WTC11 (cell line): ENCODE data around the gene EFS. TPM values are rescaled to one million over a fixed set of nuclear protein-coding genes. Genes with fewer than 3 reads are reported as not detected.

Experiments
- ATAC-seq: fragments of 200-7000 bp; cut with Tn5 transposase; 2 replicates; pipeline ENCODE4 v1.10.0; 2021; ENCODE audit warnings: mild to moderate bottlenecking, moderate library complexity
- CTCF ChIA-PET: fragments of 300-600 bp; sonication (Branson Sonifier 250); formaldehyde crosslinking; loops from one replicate; lab custom pipeline; 2021; ENCODE audit warnings: antibody characterized with exemption; lab: Charles Lee
- POLR2A ChIA-PET: fragments of 350-600 bp; sonication (Branson Sonifier 250); formaldehyde crosslinking; loops from one replicate; lab custom pipeline; 2021; ENCODE audit warnings: antibody characterized with exemption; lab: Charles Lee
- DNase-seq: peaks from one replicate; pipeline ENCODE4 v3.0.0; 2021; ENCODE audit warnings: low spot score
- H3K27ac Mint-ChIP-seq: 2 replicates; pipeline ENCODE4 v1.8.0; 2021; ENCODE audit warnings: mixed read lengths
- H3K27me3 Mint-ChIP-seq: 2 replicates; pipeline ENCODE4 v1.8.0; 2021; ENCODE audit warnings: low read depth, mild to moderate bottlenecking, moderate library complexity, mixed read lengths
- H3K36me3 Mint-ChIP-seq: 2 replicates; pipeline ENCODE4 v1.8.0; 2021; ENCODE audit warnings: mixed read lengths
- H3K4me1 Mint-ChIP-seq: 2 replicates; pipeline ENCODE4 v1.8.0; 2022; ENCODE audit warnings: mixed read lengths
- H3K4me3 Mint-ChIP-seq: 2 replicates; pipeline ENCODE4 v1.8.0; 2021; ENCODE audit warnings: mild to moderate bottlenecking, moderate library complexity, mixed read lengths
- H3K9me3 Mint-ChIP-seq: 2 replicates; pipeline ENCODE4 v1.8.0; 2021; ENCODE audit warnings: mixed read lengths
- AFF4 ChIP-seq: sonication (generic); formaldehyde crosslinking; IDR thresholded peaks from 2 replicates; pipeline ENCODE4 v1.8.1; 2023; ENCODE audit warnings: mild to moderate bottlenecking, missing genetic modification reagents, borderline replicate concordance
- GRHL2 ChIP-seq: fragments of 250-450 bp; sonication (Bioruptor Pico); IDR thresholded peaks from 2 replicates; pipeline ENCODE4 v1.8.0; 2022; ENCODE audit warnings: mild to moderate bottlenecking, moderate library complexity; ENCODE audit not compliant: insufficient replicate concordance, severe bottlenecking
- MXD4 ChIP-seq: fragments of 250-450 bp; sonication (Bioruptor Pico); IDR thresholded peaks from 2 replicates; pipeline ENCODE4 v1.8.0; 2021; ENCODE audit warnings: mild to moderate bottlenecking, moderate library complexity, borderline replicate concordance
- MYBL2 ChIP-seq: sonication (generic); formaldehyde crosslinking; IDR thresholded peaks from 2 replicates; pipeline ENCODE4 v1.8.1; 2023; ENCODE audit warnings: mild to moderate bottlenecking, moderate library complexity, missing genetic modification reagents
- NFATC4 ChIP-seq: fragments of 250-450 bp; sonication (Bioruptor Pico); IDR thresholded peaks from 2 replicates; pipeline ENCODE4 v1.9.0; 2021; ENCODE audit warnings: mild to moderate bottlenecking
- PRRX2 ChIP-seq: fragments of 250-450 bp; sonication (Bioruptor Pico); IDR thresholded peaks from 2 replicates; pipeline ENCODE4 v1.8.0; 2021; ENCODE audit warnings: mild to moderate bottlenecking
- STAT6 ChIP-seq: sonication (generic); formaldehyde crosslinking; conservative IDR thresholded peaks from 2 replicates; pipeline ENCODE4 v1.8.1; 2023; ENCODE audit warnings: mild to moderate bottlenecking, low read depth, missing genetic modification reagents, moderate library complexity
- USF1 ChIP-seq: sonication (generic); formaldehyde crosslinking; IDR thresholded peaks from 2 replicates; pipeline ENCODE4 v1.8.0; 2022; ENCODE audit warnings: mild to moderate bottlenecking, missing genetic modification reagents
- ZBTB21 ChIP-seq: sonication (generic); formaldehyde crosslinking; IDR thresholded peaks from 2 replicates; pipeline ENCODE4 v1.8.1; 2023; ENCODE audit warnings: mild to moderate bottlenecking, missing genetic modification reagents, borderline replicate concordance
- ZNF263 ChIP-seq: sonication (generic); formaldehyde crosslinking; IDR thresholded peaks from 2 replicates; pipeline ENCODE4 v1.8.1; 2022; ENCODE audit warnings: low read depth, mild to moderate bottlenecking, moderate library complexity, missing genetic modification reagents
- ZNF317 ChIP-seq: sonication (generic); formaldehyde crosslinking; IDR thresholded peaks from 2 replicates; pipeline ENCODE4 v1.8.1; 2023; ENCODE audit warnings: low read depth, mild to moderate bottlenecking, moderate library complexity, missing genetic modification reagents, borderline replicate concordance
- ZNF425 ChIP-seq: fragments of 250-450 bp; sonication (Bioruptor Pico); conservative IDR thresholded peaks from 2 replicates; pipeline ENCODE4 v1.9.0; 2021; ENCODE audit warnings: mild to moderate bottlenecking
- total RNA-seq: library from RNA; stranded (reverse); gene quantifications from 3 replicates; pipeline ENCODE4 v1.2.3, GENCODE V29; 2021

Gene EFS
- total RNA-seq, 1 experiment from 2014 or later: 35.3 TPM

GRCh38 chr14:23364164-23365035, 572 bp downstream of the EFS start (continued):
- 0 out of 2 replicates have a peak, but pooled peaks have one; percentile 55 for TF ChIP-seq STAT6 (CRISPR knock-in tag)

- TF ChIP-seq ZNF317 (no peak), USF1 (CRISPR knock-in tag) (no peak), ZBTB21 (CRISPR knock-in tag) (no peak), ZNF425 (CRISPR knock-in tag) (no peak), PRRX2 (CRISPR knock-in tag) (no peak), MXD4 (no peak), AFF4 (CRISPR knock-in tag) (no peak), GRHL2 (CRISPR knock-in tag) (no peak), ZNF263 (CRISPR knock-in tag) (no peak), MYBL2 (no peak), NFATC4 (CRISPR knock-in tag) (no peak)
- Mint-ChIP-seq H3K4me3 (no peak overlapping the region), H3K27me3 (peaks cover 12% of the 10 kb centered on the region), H3K36me3 (peaks cover 11% of the 10 kb centered on the region), H3K9me3 (no peaks in the 10 kb centered on the region), H3K4me1 (peaks cover 28% of the 10 kb centered on the region), H3K27ac (no peak overlapping the region)
- DNase-seq (no peak), ATAC-seq (no peak)
- CTCF ChIA-PET: interaction anchor here (0.6 to 9.1 kb wide), 11 partner anchors 10 to 473 kb away, joined by 3 to 95 read pairs (median 13); partner anchors contain the start of genes BCL2L2, CMTM5, PABPN1 and SLC22A17
- POLR2A ChIA-PET: interaction anchor here (0.7 to 1.6 kb wide), 2 partner anchors 41 to 589 kb away, joined by 4 read pairs; partner anchors contain the start of gene PABPN1
Measured at GRCh38 chr14:23362200-23362599, 2.8 kb downstream of the EFS start.
